ENCODE results near the gene CASS4.
"Not testable (repeated sequence)": the region's sequence is repeated elsewhere in the genome, so short reads cannot be mapped to it uniquely, and the experiment has no call there.

CASS4 gene

DNA sequence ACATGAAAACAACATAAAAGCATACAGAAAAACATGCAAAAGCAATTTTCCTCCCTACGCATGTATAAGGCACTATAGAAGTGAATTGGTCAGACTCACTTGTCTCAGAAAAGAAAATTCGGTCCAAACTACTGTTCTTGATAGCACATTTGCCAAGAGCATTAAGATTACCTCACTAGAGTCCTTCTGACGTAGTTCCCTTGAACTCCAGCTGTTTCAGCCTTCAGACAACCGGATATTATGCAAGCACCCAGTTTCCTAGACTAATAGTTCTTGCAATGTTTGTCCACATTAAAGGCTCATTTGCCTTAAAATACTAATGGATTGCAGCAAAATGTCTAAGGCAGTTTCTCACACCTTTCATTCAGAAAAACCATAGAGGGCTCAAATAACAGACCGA is 2.5 kb upstream of the CASS4 start:
- H2AFZ ChIP-seq (ENCODE audit: low read length): no peak overlapping the region
- TF ChIP-seq, protein P1, sequence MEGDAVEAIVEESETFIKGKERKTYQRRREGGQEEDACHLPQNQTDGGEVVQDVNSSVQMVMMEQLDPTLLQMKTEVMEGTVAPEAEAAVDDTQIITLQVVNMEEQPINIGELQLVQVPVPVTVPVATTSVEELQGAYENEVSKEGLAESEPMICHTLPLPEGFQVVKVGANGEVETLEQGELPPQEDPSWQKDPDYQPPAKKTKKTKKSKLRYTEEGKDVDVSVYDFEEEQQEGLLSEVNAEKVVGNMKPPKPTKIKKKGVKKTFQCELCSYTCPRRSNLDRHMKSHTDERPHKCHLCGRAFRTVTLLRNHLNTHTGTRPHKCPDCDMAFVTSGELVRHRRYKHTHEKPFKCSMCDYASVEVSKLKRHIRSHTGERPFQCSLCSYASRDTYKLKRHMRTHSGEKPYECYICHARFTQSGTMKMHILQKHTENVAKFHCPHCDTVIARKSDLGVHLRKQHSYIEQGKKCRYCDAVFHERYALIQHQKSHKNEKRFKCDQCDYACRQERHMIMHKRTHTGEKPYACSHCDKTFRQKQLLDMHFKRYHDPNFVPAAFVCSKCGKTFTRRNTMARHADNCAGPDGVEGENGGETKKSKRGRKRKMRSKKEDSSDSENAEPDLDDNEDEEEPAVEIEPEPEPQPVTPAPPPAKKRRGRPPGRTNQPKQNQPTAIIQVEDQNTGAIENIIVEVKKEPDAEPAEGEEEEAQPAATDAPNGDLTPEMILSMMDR (conservative IDR thresholded peaks at IDR 0.05; ENCODE audit: low read length): no peak
- TF ChIP-seq EZH2phosphoT487 (IDR thresholded peaks at IDR 0.05; ENCODE audit: borderline replicate concordance): no peak

DNA sequence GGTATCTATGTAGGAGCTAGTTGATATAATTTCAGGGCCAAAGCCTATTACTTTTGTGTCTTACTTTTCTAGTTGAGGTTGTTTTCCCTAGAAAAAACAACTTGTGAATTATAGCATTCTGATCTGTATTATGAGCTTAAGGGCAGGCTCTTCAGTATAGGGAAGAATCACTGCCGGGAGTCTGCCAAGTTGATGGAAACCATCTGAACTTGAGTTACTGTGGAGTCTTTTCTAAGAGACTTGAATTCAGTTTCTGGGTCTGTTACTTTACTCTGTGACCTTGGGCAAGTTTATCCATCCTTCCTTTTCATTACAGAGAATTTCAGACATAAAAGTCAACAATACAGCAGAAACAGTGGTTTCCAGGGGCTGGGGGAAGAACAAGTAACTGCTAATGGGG is 2.1 kb upstream of the CASS4 start:
- Histone ChIP-seq H3K9ac (ENCODE audit: low read depth, low read length, poor library complexity, severe bottlenecking) (no peak overlapping the region), H4K20me1 (ENCODE audit: insufficient read depth, low read length, poor library complexity, severe bottlenecking) (peaks cover 8% of the 10 kb centered on the region), H2AFZ (ENCODE audit: low read length) (no peak overlapping the region), H3K79me2 (ENCODE audit: insufficient read depth, low read length) (peaks cover 16% of the 10 kb centered on the region), H3K4me2 (ENCODE audit: low read depth, low read length, poor library complexity, severe bottlenecking) (no peak overlapping the region), H3K4me1 (ENCODE audit: insufficient read depth, low read length, poor library complexity, severe bottlenecking) (peaks cover 5% of the 10 kb centered on the region), H3K36me3 (ENCODE audit: insufficient read depth, low read length) (peaks cover 29% of the 10 kb centered on the region), H3K9me3 (ENCODE audit: insufficient read depth, low read depth, low read length) (no peaks in the 10 kb centered on the region), H3K4me3 (ENCODE audit: low read length, poor library complexity, severe bottlenecking) (no peak overlapping the region), H3K9me2 (replicated peaks; ENCODE audit: low read depth, low read length) (no peaks in the 10 kb centered on the region), H3K27me3 (ENCODE audit: insufficient read depth, low read length, poor library complexity, severe bottlenecking) (no peaks in the 10 kb centered on the region), H3F3A (ENCODE audit: low read depth) (no peaks in the 10 kb centered on the region)
- TF ChIP-seq EZH2phosphoT487 (IDR thresholded peaks at IDR 0.05; ENCODE audit: borderline replicate concordance): no peak
- TF ChIP-seq, protein P1 (conservative IDR thresholded peaks at IDR 0.05; ENCODE audit: low read length): no peak

More for the DNA sequence above, 2.5 kb upstream of the CASS4 start:
- no peaks in the 10 kb centered on the region for H3F3A ChIP-seq (ENCODE audit: low read depth)
- no peaks in the 10 kb centered on the region for H3K9me2 ChIP-seq (replicated peaks; ENCODE audit: low read depth, low read length)
- H4K20me1 ChIP-seq (ENCODE audit: insufficient read depth, low read length, poor library complexity, severe bottlenecking): peaks cover 8% of the 10 kb centered on the region
- no peaks in the 10 kb centered on the region for H3K9me3 ChIP-seq (ENCODE audit: insufficient read depth, low read depth, low read length)
- H3K36me3 ChIP-seq (ENCODE audit: insufficient read depth, low read length): peaks cover 31% of the 10 kb centered on the region
- no peak overlapping the region for H3K4me2 ChIP-seq (ENCODE audit: low read depth, low read length, poor library complexity, severe bottlenecking)
- H3K27me3 ChIP-seq (ENCODE audit: insufficient read depth, low read length, poor library complexity, severe bottlenecking): no peaks in the 10 kb centered on the region
- H3K79me2 ChIP-seq (ENCODE audit: insufficient read depth, low read length): peaks cover 18% of the 10 kb centered on the region
- no peak overlapping the region for H3K9ac ChIP-seq (ENCODE audit: low read depth, low read length, poor library complexity, severe bottlenecking)
- H3K4me3 ChIP-seq (ENCODE audit: low read length, poor library complexity, severe bottlenecking): no peak overlapping the region
- peaks cover 5% of the 10 kb centered on the region for H3K4me1 ChIP-seq (ENCODE audit: insufficient read depth, low read length, poor library complexity, severe bottlenecking)

DNA sequence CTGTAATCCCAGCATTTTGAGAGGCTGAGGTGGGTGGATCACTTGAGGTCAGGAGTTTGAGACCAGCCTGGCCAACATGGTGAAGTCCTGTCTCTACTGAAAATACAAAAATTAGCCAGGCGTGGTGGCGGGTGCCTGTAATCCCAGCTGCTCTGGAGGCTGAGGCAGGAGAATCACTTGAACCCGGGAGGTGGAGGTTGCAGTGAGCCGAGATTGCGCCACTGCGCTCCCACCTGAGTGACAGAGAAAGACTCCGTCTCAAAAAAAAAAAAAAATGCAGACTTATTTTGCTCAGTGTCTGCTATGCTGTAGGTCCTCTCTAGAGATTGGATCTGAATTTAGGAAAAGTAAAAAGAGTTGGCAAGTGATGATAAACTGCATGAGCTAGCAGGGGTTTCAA is 773 bp upstream of the CASS4 start:
- Histone ChIP-seq H3K36me3 (ENCODE audit: insufficient read depth, low read length) (peaks cover 18% of the 10 kb centered on the region; the same call in 1 of the 2 replicates), H3K4me3 (ENCODE audit: low read length, poor library complexity, severe bottlenecking) (peak overlapping the region; percentile 58), H3K4me2 (ENCODE audit: low read depth, low read length, poor library complexity, severe bottlenecking) (peak overlapping the region; percentile 55), H3K9ac (ENCODE audit: low read depth, low read length, poor library complexity, severe bottlenecking) (peak overlapping the region; percentile 5)
- not testable (repeated sequence) for H3K4me1 ChIP-seq (ENCODE audit: insufficient read depth, low read length, poor library complexity, severe bottlenecking); H3K79me2 ChIP-seq (ENCODE audit: insufficient read depth, low read length); H2AFZ ChIP-seq (ENCODE audit: low read length); H3K9me3 ChIP-seq (ENCODE audit: insufficient read depth, low read depth, low read length); H3K9me2 ChIP-seq (replicated peaks; ENCODE audit: low read depth, low read length); H3F3A ChIP-seq (ENCODE audit: low read depth); H4K20me1 ChIP-seq (ENCODE audit: insufficient read depth, low read length, poor library complexity, severe bottlenecking); H3K27me3 ChIP-seq (ENCODE audit: insufficient read depth, low read length, poor library complexity, severe bottlenecking)

DNA sequence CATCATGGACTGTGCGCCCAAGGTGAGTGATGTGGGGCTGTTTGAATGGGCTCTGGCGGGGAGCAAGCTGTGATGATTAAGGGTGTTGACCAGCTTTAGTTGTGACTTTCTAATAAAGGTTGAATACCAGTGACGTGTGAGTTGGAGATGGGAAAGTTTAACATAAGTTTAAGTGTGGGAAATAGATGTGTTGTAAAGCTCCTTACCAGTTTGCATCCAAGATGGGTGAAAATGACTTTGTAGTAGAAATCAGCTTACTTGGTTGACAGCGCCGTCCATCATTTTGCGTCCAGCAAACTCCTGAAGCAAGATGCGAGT is 372 bp downstream of the CASS4 start:
- Histone ChIP-seq H3K36me3 (ENCODE audit: insufficient read depth, low read length) (peaks cover 9% of the 10 kb centered on the region; the same call in 1 of the 2 replicates), H3F3A (ENCODE audit: low read depth) (no peaks in the 10 kb centered on the region), H3K9me2 (replicated peaks; ENCODE audit: low read depth, low read length) (no peaks in the 10 kb centered on the region), H3K4me3 (ENCODE audit: low read length, poor library complexity, severe bottlenecking) (peak overlapping the region; percentile 58), H3K9ac (ENCODE audit: low read depth, low read length, poor library complexity, severe bottlenecking) (no peak overlapping the region), H3K4me1 (ENCODE audit: insufficient read depth, low read length, poor library complexity, severe bottlenecking) (peaks cover 5% of the 10 kb centered on the region), H2AFZ (ENCODE audit: low read length) (no peak overlapping the region), H4K20me1 (ENCODE audit: insufficient read depth, low read length, poor library complexity, severe bottlenecking) (no peaks in the 10 kb centered on the region), H3K79me2 (ENCODE audit: insufficient read depth, low read length) (no peaks in the 10 kb centered on the region), H3K27me3 (ENCODE audit: insufficient read depth, low read length, poor library complexity, severe bottlenecking) (no peaks in the 10 kb centered on the region), H3K9me3 (ENCODE audit: insufficient read depth, low read depth, low read length) (no peaks in the 10 kb centered on the region), H3K4me2 (ENCODE audit: low read depth, low read length, poor library complexity, severe bottlenecking) (peak overlapping the region; percentile 55)
- TF ChIP-seq, protein P1 (conservative IDR thresholded peaks at IDR 0.05; ENCODE audit: low read length): no peak
- no peak for TF ChIP-seq EZH2phosphoT487 (IDR thresholded peaks at IDR 0.05; ENCODE audit: borderline replicate concordance)
